ENCODE results near the gene ZFX. TPM values are rescaled to one million over a fixed set of nuclear protein-coding genes. Genes with fewer than 3 reads are reported as not detected.

ZFX gene
- total RNA-seq, 3 donors from 2014 or later: 32.7 to 65.1 (median 41.7) TPM

DNA sequence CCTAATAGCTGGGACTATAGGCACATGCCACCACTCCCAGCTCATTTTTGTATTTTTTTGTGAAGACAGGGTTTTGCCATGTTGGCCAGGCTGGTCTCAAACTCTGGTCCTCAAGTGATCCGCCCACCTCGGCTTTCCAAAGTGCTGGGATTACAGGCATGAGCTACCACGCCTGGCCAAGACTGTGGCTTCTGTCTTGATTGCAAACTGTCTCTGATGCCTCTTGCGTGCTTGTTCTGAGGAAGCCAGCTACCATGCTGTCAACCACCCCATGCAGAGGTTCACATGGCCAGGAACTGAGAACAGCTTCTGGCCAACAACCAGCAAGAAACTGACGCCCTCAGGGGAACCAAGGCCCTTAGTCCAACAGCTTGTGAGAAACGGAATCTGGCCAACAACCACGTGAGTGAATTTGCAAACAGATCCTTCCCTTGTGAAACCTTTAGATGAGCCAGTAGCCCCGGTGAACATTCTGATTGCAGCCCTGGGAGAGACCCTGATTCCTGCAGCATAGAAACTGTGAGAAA, 93.2 kb downstream of the ZFX start:
- ATAC-seq: peak; percentile 60
- TF ChIP-seq, protein P1, sequence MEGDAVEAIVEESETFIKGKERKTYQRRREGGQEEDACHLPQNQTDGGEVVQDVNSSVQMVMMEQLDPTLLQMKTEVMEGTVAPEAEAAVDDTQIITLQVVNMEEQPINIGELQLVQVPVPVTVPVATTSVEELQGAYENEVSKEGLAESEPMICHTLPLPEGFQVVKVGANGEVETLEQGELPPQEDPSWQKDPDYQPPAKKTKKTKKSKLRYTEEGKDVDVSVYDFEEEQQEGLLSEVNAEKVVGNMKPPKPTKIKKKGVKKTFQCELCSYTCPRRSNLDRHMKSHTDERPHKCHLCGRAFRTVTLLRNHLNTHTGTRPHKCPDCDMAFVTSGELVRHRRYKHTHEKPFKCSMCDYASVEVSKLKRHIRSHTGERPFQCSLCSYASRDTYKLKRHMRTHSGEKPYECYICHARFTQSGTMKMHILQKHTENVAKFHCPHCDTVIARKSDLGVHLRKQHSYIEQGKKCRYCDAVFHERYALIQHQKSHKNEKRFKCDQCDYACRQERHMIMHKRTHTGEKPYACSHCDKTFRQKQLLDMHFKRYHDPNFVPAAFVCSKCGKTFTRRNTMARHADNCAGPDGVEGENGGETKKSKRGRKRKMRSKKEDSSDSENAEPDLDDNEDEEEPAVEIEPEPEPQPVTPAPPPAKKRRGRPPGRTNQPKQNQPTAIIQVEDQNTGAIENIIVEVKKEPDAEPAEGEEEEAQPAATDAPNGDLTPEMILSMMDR (IDR thresholded peaks at IDR 0.05): no peak
- Histone ChIP-seq H3K4me3 (no peak overlapping the region), H3K36me3 (ENCODE audit: low read depth) (no peaks in the 10 kb centered on the region), H3K9me3 (no peaks in the 10 kb centered on the region), H3K4me1 (ENCODE audit: low read depth) (no peaks in the 10 kb centered on the region)
- intact Hi-C loops (cut with DNase I, micrococcal nuclease): no loop called here
- peak in 1 of 3 donors; percentile 32 for DNase-seq

DNA sequence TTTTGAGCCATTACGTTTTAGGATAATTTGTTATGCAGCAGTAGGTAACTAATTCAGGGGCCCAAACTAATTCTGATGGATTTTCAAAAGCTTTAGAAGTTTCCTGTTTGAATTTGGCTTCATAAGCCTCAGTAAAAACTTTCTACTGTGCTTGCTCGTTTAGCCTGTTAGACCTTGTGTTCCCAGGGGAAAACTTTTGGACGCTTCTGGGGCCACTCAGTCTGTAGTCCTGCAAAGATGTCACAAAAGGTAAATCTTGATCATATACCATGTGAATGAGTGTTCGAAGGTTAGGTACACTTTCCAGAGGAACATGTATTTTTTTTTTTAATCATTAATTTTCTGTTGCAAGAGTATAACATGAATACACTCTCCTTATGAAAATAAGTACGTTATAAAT, 93.7 kb downstream of the ZFX start:
- TF ChIP-seq, protein P1 (IDR thresholded peaks at IDR 0.05): no peak
- H3K36me3 ChIP-seq (ENCODE audit: low read depth): no peaks in the 10 kb centered on the region
- ATAC-seq (no peak), DNase-seq (no peak)
- H3K4me3 ChIP-seq: no peak overlapping the region
- H3K4me1 ChIP-seq (ENCODE audit: low read depth): no peaks in the 10 kb centered on the region
- intact Hi-C loops (cut with DNase I, micrococcal nuclease): no loop called here
- H3K9me3 ChIP-seq: no peaks in the 10 kb centered on the region

DNA sequence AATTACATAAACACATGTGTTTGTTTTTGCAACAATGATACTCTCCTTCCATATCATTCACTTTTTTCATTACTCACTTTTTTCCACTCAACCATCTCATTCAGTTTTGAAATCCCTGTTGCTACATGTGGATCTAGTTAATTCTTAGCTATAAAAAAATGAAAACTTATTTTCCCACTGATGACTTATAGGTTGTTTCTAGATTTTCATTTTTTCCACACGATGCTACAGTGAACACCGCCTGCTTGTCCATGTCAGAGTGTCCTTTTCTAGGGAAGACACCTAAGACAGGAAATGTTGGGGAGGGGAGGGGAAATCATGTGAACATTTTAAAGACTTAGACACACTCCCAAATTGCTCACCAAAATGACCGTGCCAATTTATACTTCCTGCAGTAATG, 94.2 kb downstream of the ZFX start:
- DNase-seq (no peak), ATAC-seq (no peak)
- intact Hi-C loops (cut with DNase I, micrococcal nuclease): no loop called here
- TF ChIP-seq, protein P1 (IDR thresholded peaks at IDR 0.05): no peak
- Histone ChIP-seq H3K36me3 (ENCODE audit: low read depth) (no peaks in the 10 kb centered on the region), H3K4me1 (ENCODE audit: low read depth) (no peaks in the 10 kb centered on the region), H3K4me3 (no peak overlapping the region), H3K9me3 (no peaks in the 10 kb centered on the region)

DNA sequence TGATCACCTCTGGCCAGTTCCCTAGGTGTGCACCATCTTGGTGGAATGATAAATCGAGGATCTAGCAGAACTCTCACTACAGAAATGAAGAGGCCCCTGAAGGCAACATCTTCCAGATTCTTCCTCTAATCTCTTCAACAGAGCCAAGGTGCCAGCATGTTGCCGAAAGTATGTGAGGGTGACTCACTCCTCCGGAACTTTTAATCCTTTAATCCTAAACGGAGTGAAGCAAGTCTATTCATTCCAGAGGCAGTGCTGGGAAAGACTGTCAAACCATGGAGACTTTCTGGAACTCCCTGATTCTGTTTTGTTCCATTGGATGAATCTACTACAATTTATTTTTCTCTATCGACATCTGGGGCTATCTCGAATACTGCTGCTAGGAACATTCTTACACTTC, 95.7 kb downstream of the ZFX start:
- ATAC-seq: no peak
- Histone ChIP-seq H3K36me3 (ENCODE audit: low read depth) (no peaks in the 10 kb centered on the region), H3K4me1 (ENCODE audit: low read depth) (no peaks in the 10 kb centered on the region), H3K9me3 (no peaks in the 10 kb centered on the region), H3K4me3 (no peak overlapping the region)
- TF ChIP-seq, protein P1 (IDR thresholded peaks at IDR 0.05): no peak
- no peak for DNase-seq
- intact Hi-C loops (cut with DNase I, micrococcal nuclease): no loop called here

DNA sequence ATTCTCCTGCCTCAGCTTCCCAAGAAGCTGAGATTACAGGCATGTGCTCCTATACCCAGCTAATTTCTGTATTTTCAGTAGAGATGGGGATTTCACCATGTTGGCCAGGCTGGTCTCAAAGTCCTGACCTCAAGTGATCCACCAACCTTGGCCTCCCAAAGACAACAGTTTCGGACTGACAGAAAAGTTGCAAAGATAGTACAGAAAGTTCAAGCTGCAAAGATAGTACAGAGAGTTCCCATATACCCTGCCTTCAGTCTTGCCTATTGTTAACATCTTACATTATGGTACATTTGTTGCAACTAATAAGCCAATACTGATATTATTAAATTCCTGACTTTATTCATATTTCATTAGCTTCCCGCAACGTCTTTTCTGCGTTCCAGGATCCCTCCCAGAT, 98.5 kb downstream of the ZFX start:
- DNase-seq (no peak), ATAC-seq (no peak)
- no peaks in the 10 kb centered on the region for H3K36me3 ChIP-seq (ENCODE audit: low read depth)
- no peak overlapping the region for H3K4me3 ChIP-seq
- TF ChIP-seq, protein P1 (IDR thresholded peaks at IDR 0.05): no peak
- no peaks in the 10 kb centered on the region for H3K4me1 ChIP-seq (ENCODE audit: low read depth)
- H3K9me3 ChIP-seq: no peaks in the 10 kb centered on the region
- intact Hi-C loops (cut with DNase I, micrococcal nuclease): no loop called here

DNA sequence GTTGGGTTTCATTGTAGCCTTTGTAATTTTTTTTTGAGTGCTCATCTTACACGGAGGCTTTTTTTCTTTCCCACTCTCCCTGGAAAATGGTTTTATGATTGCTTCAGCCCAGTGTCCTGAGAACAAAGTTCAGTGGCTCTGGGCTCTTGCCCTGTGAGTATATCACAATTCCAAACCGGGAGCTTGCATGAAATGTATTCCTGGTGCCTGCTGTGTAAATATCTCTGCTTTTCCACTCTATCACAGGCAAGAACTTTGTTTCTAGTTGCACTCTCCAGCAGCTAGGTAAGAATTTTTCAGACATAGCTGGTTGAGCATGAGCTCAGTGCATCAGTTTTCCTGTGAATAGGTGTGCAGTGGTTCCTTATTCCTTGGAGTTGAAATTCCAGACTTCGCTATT, 103.5 kb downstream of the ZFX start:
- TF ChIP-seq, protein P1 (IDR thresholded peaks at IDR 0.05): no peak
- ATAC-seq: peak; percentile 56
- DNase-seq: peak in 1 of 3 donors; percentile 12
- no peaks in the 10 kb centered on the region for H3K4me1 ChIP-seq (ENCODE audit: low read depth)
- no peaks in the 10 kb centered on the region for H3K36me3 ChIP-seq (ENCODE audit: low read depth)
- H3K9me3 ChIP-seq: no peaks in the 10 kb centered on the region
- no peak overlapping the region for H3K4me3 ChIP-seq
- intact Hi-C loops (cut with DNase I, micrococcal nuclease): no loop called here
